HG02870 (cell line): ENCODE measurements around the gene THUMPD2.
"Not testable (repeated sequence)": the region's sequence is repeated elsewhere in the genome, so short reads cannot be mapped to it uniquely, and the experiment has no call there.

ENCODE experiments used
- ATAC-seq: cut with Tn5 transposase; IDR thresholded peaks from one replicate; pipeline ENCODE4 v1.9.1; 2021; ENCODE audit warnings: mild to moderate bottlenecking, moderate library complexity; ENCODE audit not compliant: unreplicated experiment

The THUMPD2 gene

DNA sequence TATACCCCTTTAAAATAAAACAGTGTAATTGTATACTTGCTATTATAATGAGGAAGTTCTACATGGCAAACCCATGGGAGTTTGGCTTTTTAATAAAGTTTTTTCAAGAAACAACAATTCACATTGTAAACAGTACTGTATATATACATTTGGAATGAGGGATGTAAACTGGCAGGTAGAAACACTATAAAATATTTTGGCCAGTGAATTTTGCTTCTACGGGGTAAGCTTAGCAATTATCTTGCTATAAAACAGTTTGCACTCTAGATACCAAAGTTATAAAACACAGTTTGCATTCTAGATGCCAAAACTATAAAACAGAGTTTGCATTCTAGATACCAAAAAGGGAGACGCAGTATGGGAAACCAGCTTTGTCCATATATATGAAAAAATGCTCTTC lies 16.6 kb downstream of the THUMPD2 start:
- ATAC-seq = no peak

GRCh38 chr2:39757156-39757555 lies 21.9 kb downstream of the THUMPD2 start:
- no peak for ATAC-seq

DNA sequence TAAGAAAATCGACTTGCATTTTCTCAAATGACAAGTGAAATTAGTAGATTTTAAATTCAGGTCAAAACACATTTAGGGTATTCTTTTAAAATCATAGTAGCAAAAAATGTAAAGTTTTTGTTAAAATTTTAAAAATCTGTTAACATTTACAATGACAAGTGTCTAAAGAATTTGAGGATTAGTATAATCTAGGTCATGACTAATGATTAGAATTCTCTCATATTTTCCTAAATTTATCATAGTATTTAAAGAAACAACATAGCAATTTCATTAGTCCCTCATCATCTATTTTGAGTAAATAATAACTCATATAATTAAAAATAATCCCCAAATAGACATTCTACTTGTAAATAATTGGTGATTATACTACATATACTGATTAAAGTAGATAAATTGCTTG lies 23.6 kb downstream of the THUMPD2 start:
- ATAC-seq = no peak

DNA sequence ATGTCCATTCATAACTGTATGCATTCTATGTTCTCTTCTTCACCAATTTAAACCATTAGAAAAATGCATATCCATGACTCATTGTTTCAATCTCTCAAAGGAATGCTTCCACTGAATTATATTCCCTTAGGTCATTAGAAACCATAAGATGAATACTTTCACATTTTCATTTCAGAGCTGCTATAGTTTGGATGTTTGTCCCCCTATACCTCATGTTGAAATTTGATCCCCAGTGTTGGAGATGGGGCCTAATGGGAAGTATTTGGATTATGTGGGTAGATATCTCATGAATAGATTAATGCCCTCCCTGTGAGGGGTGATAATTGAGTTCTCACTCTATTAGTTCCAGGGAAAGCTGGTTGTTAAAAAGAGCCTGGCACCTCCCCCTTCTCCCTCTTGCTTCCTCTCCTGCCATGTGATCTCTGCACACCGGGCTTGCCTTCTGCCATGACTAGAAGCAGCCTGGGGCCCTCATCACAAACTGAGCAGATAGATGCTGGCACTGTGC lies 35.7 kb downstream of the THUMPD2 start:
- ATAC-seq = no peak

DNA sequence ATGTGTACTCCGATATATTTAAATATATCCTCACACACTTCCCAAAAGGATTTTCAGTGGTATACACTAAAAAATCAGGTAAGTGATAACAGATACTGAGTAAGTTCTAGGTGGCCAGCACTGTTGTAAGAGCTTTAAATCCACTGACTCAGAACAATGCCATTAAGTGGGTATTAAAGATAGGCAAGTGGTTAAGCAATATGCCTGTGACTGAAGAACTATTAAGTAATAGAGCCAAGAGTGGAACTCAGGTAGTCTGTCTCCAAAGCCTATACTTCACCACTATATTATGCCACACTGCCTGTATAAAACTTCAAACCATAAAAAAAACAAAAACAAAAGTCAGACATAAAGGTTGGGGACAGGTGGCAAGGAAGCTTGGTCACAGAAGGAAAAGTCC lies 37.2 kb downstream of the THUMPD2 start:
- ATAC-seq = no peak

GRCh38 chr2:39739386-39739785 lies 39.7 kb downstream of the THUMPD2 start:
- no peak for ATAC-seq

DNA sequence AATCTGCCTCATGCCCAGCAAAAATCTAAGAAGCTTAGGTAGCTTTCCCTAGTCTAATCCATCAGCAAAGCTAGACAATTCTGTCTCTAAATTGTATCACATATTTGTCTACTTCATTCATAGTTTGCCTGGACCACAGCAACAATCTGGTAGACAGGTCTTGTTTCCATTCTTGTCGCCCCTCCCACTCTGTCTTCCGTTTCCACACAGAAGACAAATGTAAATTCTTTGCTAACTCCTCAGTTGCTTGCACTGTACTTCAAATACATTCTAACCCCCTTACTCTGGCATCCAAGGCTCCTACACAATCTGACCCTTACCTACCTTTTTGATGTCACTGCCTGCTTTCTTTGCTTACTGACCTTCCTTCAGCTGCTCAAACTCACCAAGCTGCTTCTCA lies 40.1 kb downstream of the THUMPD2 start:
- no peak for ATAC-seq

DNA sequence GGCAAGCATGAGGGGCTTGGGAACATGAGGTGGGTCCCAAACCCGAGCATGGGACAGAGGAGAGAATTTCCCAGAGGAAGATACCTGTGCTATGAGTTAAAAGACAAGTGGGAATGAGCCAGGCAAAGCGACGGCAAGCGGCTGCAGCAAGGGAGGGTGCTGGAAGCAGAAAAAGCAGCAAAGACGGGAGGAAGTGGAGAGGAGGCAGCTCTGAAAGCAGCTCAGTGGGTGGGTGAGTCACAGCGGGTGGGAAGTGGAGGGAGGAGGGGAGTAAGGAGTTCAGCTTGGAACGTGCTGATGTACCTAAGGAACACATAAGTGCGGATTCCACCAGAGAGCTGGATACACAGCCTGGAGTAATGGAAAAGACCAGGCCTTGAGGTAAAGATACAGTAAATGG lies 41.4 kb downstream of the THUMPD2 start:
- ATAC-seq = no peak

DNA sequence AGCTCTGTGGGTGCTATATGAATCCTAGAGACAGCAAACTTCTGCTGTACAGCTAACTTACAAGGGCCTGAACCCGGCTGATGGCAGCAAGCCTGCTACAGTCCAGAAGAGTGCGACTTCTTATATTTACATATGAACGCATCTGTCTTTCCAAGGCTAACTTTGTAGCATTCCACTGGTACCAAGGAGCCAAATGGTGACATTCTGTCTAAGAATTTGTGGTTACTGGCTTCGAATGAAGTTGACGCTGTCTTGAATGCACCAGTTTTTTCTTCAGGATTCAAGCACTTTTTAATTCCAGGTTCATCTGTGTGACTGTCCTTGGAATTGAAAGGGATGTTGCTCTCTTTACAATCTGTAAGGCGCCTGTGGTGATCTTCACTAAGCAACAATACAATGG lies 42.4 kb downstream of the THUMPD2 start:
- ATAC-seq = no peak

DNA sequence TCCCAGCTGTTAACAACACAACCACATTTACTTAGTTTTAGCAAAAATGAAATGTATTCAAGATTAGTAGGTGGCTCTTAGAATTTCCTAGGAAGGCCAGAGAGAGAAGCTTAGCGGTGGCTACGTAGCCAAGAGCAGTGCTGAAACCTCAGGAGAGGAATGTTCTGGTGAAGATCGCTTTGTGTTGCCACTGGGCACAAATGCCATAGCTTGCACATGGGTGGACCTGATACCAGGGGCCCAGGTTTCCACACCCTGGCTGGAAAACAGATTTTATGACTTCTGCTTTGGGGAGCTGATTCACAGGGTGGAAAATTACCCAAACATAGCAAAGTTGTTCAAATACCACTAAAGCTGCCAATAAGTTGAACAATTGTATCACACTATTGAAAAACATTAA lies 43.4 kb downstream of the THUMPD2 start:
- no peak for ATAC-seq

DNA sequence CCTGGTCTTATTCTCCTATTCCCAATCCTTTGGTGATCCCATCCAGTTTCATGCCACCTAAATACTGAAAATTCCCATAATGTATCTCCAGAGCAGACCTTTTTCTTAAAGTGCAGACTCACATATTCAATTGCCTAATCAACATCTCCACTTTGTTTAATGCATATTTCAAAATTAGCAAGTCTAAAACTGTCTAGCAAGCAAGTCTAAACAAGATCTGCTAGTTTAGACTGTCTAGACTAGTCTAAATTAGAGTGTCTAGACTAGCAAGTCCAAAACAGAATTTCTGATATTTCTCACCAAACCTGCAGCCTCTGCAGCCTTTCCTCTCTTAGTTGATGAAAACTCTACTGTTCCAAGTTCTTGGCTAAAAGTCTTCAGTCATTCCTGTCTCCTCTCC lies 44.6 kb downstream of the THUMPD2 start:
- ATAC-seq = no peak

GRCh38 chr2:39733070-39733674 lies 45.9 kb downstream of the THUMPD2 start:
- no peak for ATAC-seq

- no peak for ATAC-seq
Observed at GRCh38 chr2:39732482-39732881, 46.6 kb downstream of the THUMPD2 start.

GRCh38 chr2:39731546-39731945 lies 47.5 kb downstream of the THUMPD2 start:
- ATAC-seq = no peak

- peak; percentile 40 for ATAC-seq
Observed at GRCh38 chr2:39730685-39731302, 48.3 kb downstream of the THUMPD2 start.

- no peak for ATAC-seq
Observed at GRCh38 chr2:39730276-39730675, 48.8 kb downstream of the THUMPD2 start.

GRCh38 chr2:39728941-39729351 lies 50.1 kb downstream of the THUMPD2 start:
- ATAC-seq = no peak

DNA sequence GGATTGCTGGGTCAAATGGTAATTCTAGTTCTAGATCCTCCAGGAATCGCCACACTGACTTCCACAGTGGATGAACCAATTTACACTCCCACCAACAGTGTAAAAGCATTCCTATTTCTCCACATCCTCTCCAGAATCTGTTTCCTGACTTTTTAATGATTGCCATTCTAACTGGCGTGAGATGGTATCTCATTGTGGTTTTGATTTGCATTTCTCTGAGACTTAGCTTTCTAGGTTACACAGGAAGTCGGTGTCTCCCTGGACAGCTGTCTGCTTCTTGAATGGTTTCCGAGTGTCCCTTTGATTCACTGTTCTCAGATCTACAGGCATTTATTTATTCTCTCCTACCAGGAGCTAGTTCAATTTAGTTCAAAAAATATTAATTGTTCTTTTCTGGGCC lies 51.0 kb downstream of the THUMPD2 start:
- ATAC-seq = not testable (repeated sequence)

- no peak for ATAC-seq
Observed at GRCh38 chr2:39725401-39725800, 53.7 kb downstream of the THUMPD2 start.

- no peak for ATAC-seq
Observed at GRCh38 chr2:39724828-39725144, 54.3 kb downstream of the THUMPD2 start.

DNA sequence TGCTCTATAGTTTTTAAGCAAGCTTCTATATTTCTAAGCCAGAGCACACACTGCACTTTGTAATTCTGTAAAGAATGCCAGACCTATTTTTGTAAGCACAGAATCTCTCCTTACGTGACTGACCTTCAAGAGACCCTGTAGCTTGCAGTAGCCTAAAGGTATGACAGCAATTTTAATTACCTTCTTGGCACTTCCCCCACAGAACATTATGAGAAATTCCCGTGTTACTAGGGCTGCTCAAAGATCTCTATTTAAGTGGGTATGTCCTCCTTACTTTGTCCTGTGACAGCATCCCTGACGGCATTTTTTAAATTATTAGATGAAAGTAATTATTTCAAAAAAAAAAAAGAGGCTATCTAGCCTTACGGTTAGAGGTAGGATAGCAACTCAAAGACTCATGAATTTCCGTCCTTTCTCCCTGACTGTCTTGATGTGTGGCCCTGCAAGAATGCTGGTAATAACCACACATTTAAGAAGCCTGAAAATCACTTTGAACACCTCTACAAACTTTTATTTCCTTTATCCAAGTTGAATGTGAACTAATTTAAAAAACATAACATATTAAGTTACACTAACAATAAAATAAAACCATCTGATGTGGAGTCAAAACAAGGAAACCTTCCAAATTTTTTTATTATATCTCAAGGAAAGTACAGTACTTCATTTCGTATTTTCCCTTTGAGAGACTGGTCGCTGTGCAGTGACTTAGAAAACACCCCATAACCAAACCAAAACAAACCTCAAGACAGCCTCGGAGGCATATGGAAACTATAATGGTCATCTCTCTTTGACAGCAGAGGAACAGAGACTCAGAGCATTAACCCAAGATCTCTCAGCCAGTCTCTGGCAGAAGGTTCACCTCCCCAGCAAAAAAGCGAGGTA lies 54.9 kb downstream of the THUMPD2 start:
- ATAC-seq = no peak

DNA sequence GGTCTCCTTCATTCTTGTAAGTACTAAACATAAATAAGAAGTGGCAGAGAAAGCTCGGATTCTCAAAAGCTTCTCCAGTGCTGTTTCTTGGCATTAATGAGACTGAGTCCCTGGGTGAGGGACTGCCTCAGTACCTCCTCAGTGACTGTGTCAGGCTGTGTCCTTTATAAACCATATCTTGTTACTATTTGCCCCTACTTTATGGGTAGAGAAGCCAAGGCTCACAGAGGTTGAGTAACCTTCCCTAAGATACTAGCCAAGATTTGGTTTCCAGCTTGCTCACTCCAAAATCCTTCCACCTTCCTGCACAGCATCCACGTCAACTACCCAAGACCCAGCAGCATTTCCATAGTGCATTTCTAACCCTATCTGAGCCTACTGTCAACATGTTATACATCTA lies 55.6 kb downstream of the THUMPD2 start:
- ATAC-seq = no peak
